HL-60 (cell line): ENCODE data around the gene CNGA4.

Source experiments
- CTCF ChIP-seq: IDR thresholded peaks from one replicate; pipeline ENCODE4 v1.5.1; 2011; ENCODE audit warnings: low read length, control low read depth, inconsistent platforms; ENCODE audit not compliant: insufficient read depth
- GABPA ChIP-seq: IDR thresholded peaks from 2 replicates; pipeline ENCODE4 v1.6.1; 2012; ENCODE audit warnings: low read depth

DNA sequence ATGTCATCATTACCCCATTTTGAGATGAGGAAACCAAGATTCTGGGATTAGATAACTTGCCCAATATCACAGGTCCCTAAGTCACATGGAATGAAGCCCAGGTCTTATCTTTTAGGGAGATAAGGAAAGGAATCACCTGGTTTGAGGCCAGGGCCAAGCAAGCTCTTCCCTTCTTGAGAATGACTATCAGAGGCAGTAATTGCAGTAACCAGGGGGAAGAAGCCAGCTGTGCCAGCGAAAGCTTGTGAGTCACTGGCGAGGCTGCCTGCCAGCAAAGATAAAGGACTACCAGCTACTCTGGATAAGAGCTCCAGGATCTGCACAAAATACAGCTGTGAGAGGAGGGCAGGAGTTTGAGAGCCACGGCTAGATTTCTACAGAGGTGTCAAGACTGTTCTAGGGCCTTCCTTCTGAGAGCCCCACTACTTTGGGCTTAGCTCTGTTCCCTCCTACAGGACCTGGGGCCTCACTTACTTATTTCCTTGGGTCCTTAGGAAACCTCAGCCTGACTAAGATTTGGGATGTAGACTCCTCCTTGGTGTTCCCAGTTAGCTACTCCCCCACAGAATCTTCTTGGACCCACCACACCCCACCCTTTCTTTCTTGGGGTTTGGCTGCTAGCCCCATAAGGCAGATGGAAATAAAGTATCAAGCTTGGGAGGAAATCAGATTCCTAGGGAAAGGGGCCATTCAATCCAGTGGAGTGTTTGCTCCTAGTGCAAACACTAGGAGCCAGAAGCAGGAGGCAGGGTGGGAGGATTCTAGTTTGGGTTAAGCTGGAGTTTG is 11.1 kb downstream of the CNGA4 start:
- no peak for TF ChIP-seq GABPA
- TF ChIP-seq CTCF = no peak
